CD4-positive, alpha-beta memory T cell (primary cell): ENCODE results near the gene POFUT2. TPM values are rescaled to one million over a fixed set of nuclear protein-coding genes. Genes with fewer than 3 reads are reported as not detected.

Source experiments
- CTCF ChIA-PET: fragments of 350-600 bp; sonication (Branson Sonifier 250); formaldehyde crosslinking; loops from one replicate; lab custom pipeline; 2021; ENCODE audit warnings: inconsistent platforms; ENCODE audit not compliant: partially characterized antibody; lab: Charles Lee
- POLR2A ChIA-PET: fragments of 350-600 bp; sonication (Branson Sonifier 250); formaldehyde crosslinking; loops from one replicate; lab custom pipeline; 2021; ENCODE audit not compliant: partially characterized antibody; lab: Charles Lee
- DNase-seq, 5 donors: peaks; one replicate each; pipeline versions ENCODE4 v3.0.0 to v3.0.0-alpha.2; 2020 to 2022; ENCODE audit warnings: mixed read lengths in 1 of 5
- H3K27ac ChIP-seq: one replicate; pipeline ENCODE4 v1.7.0; 2013; ENCODE audit warnings: low read depth, low read length
- H3K27me3 ChIP-seq: 2 replicates; pipeline ENCODE4 v1.7.0; 2013; ENCODE audit warnings: mild to moderate bottlenecking, low read length, moderate library complexity; ENCODE audit not compliant: insufficient read depth
- H3K36me3 ChIP-seq: 2 replicates; pipeline ENCODE4 v1.7.0; 2013; ENCODE audit warnings: mild to moderate bottlenecking, low read length, moderate library complexity; ENCODE audit not compliant: insufficient read depth
- H3K4me1 ChIP-seq: 2 replicates; pipeline ENCODE4 v1.7.0; 2013; ENCODE audit warnings: mild to moderate bottlenecking, low read length, moderate library complexity; ENCODE audit not compliant: insufficient read depth
- H3K4me3 ChIP-seq, 2 donors: one replicate each; pipeline ENCODE4 v1.7.0; 2013; ENCODE audit warnings: low read length in 2 of 2, mild to moderate bottlenecking in 1 of 2
- H3K9me3 ChIP-seq, 2 donors: one replicate each; pipeline ENCODE4 v1.7.0; 2013; ENCODE audit warnings: low read length in 2 of 2, control low read depth in 1 of 2; ENCODE audit not compliant: control insufficient read depth in 1 of 2
- H3K27ac Mint-ChIP-seq, 7 donors: one replicate each; pipeline ENCODE4 v1.8.0; 2020 to 2021; ENCODE audit warnings: mixed read lengths in 7 of 7, mild to moderate bottlenecking in 6 of 7, inconsistent platforms in 3 of 7, moderate library complexity in 3 of 7
- H3K27me3 Mint-ChIP-seq, 2 donors: one replicate each; pipeline ENCODE4 v1.8.0; 2020 to 2021; ENCODE audit warnings: mixed read lengths in 2 of 2
- H3K36me3 Mint-ChIP-seq, 2 donors: one replicate each; pipeline ENCODE4 v1.8.0; 2020 to 2021; ENCODE audit warnings: mixed read lengths in 2 of 2, inconsistent platforms in 1 of 2, mild to moderate bottlenecking in 1 of 2
- H3K4me1 Mint-ChIP-seq, 4 donors: one replicate each; pipeline ENCODE4 v1.8.0; 2020 to 2021; ENCODE audit warnings: mixed read lengths in 4 of 4, mild to moderate bottlenecking in 1 of 4
- H3K4me3 Mint-ChIP-seq, 8 donors: one replicate each; pipeline ENCODE4 v1.8.0; 2020 to 2021; ENCODE audit warnings: mixed read lengths in 8 of 8, mild to moderate bottlenecking in 7 of 8, moderate library complexity in 6 of 8, inconsistent platforms in 3 of 8
- H3K9me3 Mint-ChIP-seq, 8 donors: one replicate each; pipeline ENCODE4 v1.8.0; 2020 to 2021; ENCODE audit warnings: mixed read lengths in 8 of 8, mild to moderate bottlenecking in 5 of 8, inconsistent platforms in 3 of 8, moderate library complexity in 1 of 8
- intact Hi-C: fragments of 100-400 bp; cut with micrococcal nuclease; formaldehyde crosslinking; loops from one replicate; pipeline ENCODE4 v1.15.1; 2023
- polyA plus RNA-seq, 2 donors: library from polyadenylated mRNA; unstranded; fragments of 300-500 nt; fragmentation: Illumina TruSeq; gene quantifications; one replicate each; pipeline ENCODE4 v1.2.3, GENCODE V29; 2021
- total RNA-seq, 2 experiments: library from RNA; stranded (reverse); gene quantifications; one replicate each; pipeline ENCODE4 v1.2.3, GENCODE V29; 2021

POFUT2 gene
- total and polyA plus RNA-seq, 4 experiments from 2014 or later, result 2.8 to 40.8 (median 22.9) TPM

- POLR2A ChIA-PET, result interaction anchor here (1.2 kb wide), 1 partner anchor 23 kb away, joined by 4 read pairs; the partner anchor contains the start of gene POFUT2
- Histone ChIP-seq H3K27me3 (no peaks in the 10 kb centered on the region), H3K4me3 (no peak overlapping the region), H3K36me3 (peaks cover 30% of the 10 kb centered on the region), H3K4me1 (peaks cover 21% of the 10 kb centered on the region), H3K9me3 (no peaks in the 10 kb centered on the region), H3K27ac (no peak overlapping the region)
- CTCF ChIA-PET, result no interaction called here
- Mint-ChIP-seq H3K36me3 (peaks cover 14 to 32% of the 10 kb centered on the region in 2 donors), H3K27ac (peak overlapping the region in 4 of 7 donors; percentile 30 to 47 (median 42)), H3K4me3 (no peak overlapping the region), H3K9me3 (peaks cover 0 to 1% (median 0%) of the 10 kb centered on the region in 8 donors), H3K4me1 (peaks cover 13 to 27% (median 19%) of the 10 kb centered on the region in 4 donors), H3K27me3 (no peaks in the 10 kb centered on the region)
- no peak for DNase-seq
- intact Hi-C loops, result no loop called here
Measured at GRCh38 chr21:45264146-45264911, 23.4 kb downstream of the POFUT2 start.

- H3K27me3 ChIP-seq, result no peaks in the 10 kb centered on the region
- Mint-ChIP-seq H3K4me3 (no peak overlapping the region), H3K27me3 (no peaks in the 10 kb centered on the region), H3K9me3 (peaks cover 0 to 3% (median 0%) of the 10 kb centered on the region in 8 donors), H3K4me1 (peaks cover 13 to 27% (median 19%) of the 10 kb centered on the region in 4 donors), H3K27ac (peak overlapping the region in 5 of 7 donors; percentile 30 to 76 (median 37)), H3K36me3 (peaks cover 14 to 32% of the 10 kb centered on the region in 2 donors)
- H3K9me3 ChIP-seq, result no peaks in the 10 kb centered on the region
- H3K4me1 ChIP-seq, result peaks cover 21% of the 10 kb centered on the region
- intact Hi-C loops, result no loop called here
- POLR2A ChIA-PET, result no interaction called here
- H3K27ac ChIP-seq, result no peak overlapping the region
- DNase-seq, result no peak
- H3K36me3 ChIP-seq, result peaks cover 30% of the 10 kb centered on the region
- CTCF ChIA-PET, result no interaction called here
- no peak overlapping the region for H3K4me3 ChIP-seq
Measured at GRCh38 chr21:45263534-45263933, 24.2 kb downstream of the POFUT2 start.

GRCh38 chr21:45262616-45263015 lies 25.1 kb downstream of the POFUT2 start:
- ChIA-PET CTCF (no interaction called here), POLR2A (no interaction called here)
- Mint-ChIP-seq H3K4me1 (peaks cover 13 to 22% (median 17%) of the 10 kb centered on the region in 4 donors), H3K27ac (peak overlapping the region in 1 of 7 donors; percentile 56), H3K27me3 (peaks cover 0 to 2% of the 10 kb centered on the region in 2 donors), H3K36me3 (peaks cover 12 to 29% of the 10 kb centered on the region in 2 donors), H3K4me3 (no peak overlapping the region), H3K9me3 (peaks cover 0 to 3% (median 0%) of the 10 kb centered on the region in 8 donors)
- no peak for DNase-seq
- Histone ChIP-seq H3K36me3 (peaks cover 30% of the 10 kb centered on the region), H3K4me1 (peaks cover 21% of the 10 kb centered on the region), H3K27ac (no peak overlapping the region), H3K4me3 (no peak overlapping the region), H3K9me3 (no peaks in the 10 kb centered on the region), H3K27me3 (no peaks in the 10 kb centered on the region)
- intact Hi-C loops, result no loop called here

- peak overlapping the region in 2 of 7 donors; percentile 56 to 57 for H3K27ac Mint-ChIP-seq
- no peak for DNase-seq
- POLR2A ChIA-PET, result no interaction called here
- H3K36me3 ChIP-seq, result peaks cover 26% of the 10 kb centered on the region
- no peaks in the 10 kb centered on the region for H3K9me3 ChIP-seq
- H3K9me3 Mint-ChIP-seq, result peaks cover 0 to 3% (median 0%) of the 10 kb centered on the region in 8 donors
- no peak overlapping the region for H3K27ac ChIP-seq
- no peaks in the 10 kb centered on the region for H3K27me3 ChIP-seq
- peaks cover 21% of the 10 kb centered on the region for H3K4me1 ChIP-seq
- CTCF ChIA-PET, result no interaction called here
- intact Hi-C loops, result no loop called here
- no peak overlapping the region for H3K4me3 Mint-ChIP-seq
- peaks cover 11 to 18% (median 16%) of the 10 kb centered on the region in 4 donors for H3K4me1 Mint-ChIP-seq
- H3K4me3 ChIP-seq, result no peak overlapping the region
- H3K36me3 Mint-ChIP-seq, result peaks cover 7 to 24% of the 10 kb centered on the region in 2 donors
- H3K27me3 Mint-ChIP-seq, result peaks cover 0 to 2% of the 10 kb centered on the region in 2 donors
Measured at GRCh38 chr21:45262041-45262581, 25.6 kb downstream of the POFUT2 start.

- H3K27me3 Mint-ChIP-seq, result peaks cover 0 to 2% of the 10 kb centered on the region in 2 donors
- peaks cover 25% of the 10 kb centered on the region for H3K36me3 ChIP-seq
- DNase-seq, result no peak
- ChIA-PET CTCF (no interaction called here), POLR2A (no interaction called here)
- H3K27ac ChIP-seq, result no peak overlapping the region
- no peak overlapping the region for H3K4me3 ChIP-seq
- no peak overlapping the region for H3K27ac Mint-ChIP-seq
- peaks cover 0 to 16% of the 10 kb centered on the region in 2 donors for H3K36me3 Mint-ChIP-seq
- intact Hi-C loops, result no loop called here
- H3K4me3 Mint-ChIP-seq, result no peak overlapping the region
- no peaks in the 10 kb centered on the region for H3K9me3 ChIP-seq
- no peaks in the 10 kb centered on the region for H3K27me3 ChIP-seq
- H3K9me3 Mint-ChIP-seq, result peaks cover 0 to 3% (median 0%) of the 10 kb centered on the region in 8 donors
- H3K4me1 Mint-ChIP-seq, result peaks cover 5 to 18% (median 11%) of the 10 kb centered on the region in 4 donors
- H3K4me1 ChIP-seq, result peaks cover 21% of the 10 kb centered on the region
Measured at GRCh38 chr21:45261093-45261492, 26.6 kb downstream of the POFUT2 start.

GRCh38 chr21:45260191-45260825 lies 27.4 kb downstream of the POFUT2 start:
- Mint-ChIP-seq H3K9me3 (peaks cover 0 to 3% (median 0%) of the 10 kb centered on the region in 8 donors), H3K4me1 (peaks cover 4 to 19% (median 11%) of the 10 kb centered on the region in 4 donors), H3K27ac (no peak overlapping the region), H3K27me3 (peaks cover 3 to 5% of the 10 kb centered on the region in 2 donors), H3K4me3 (no peak overlapping the region), H3K36me3 (peaks cover 0 to 10% of the 10 kb centered on the region in 2 donors)
- no peaks in the 10 kb centered on the region for H3K27me3 ChIP-seq
- intact Hi-C loops, result no loop called here
- H3K36me3 ChIP-seq, result peaks cover 19% of the 10 kb centered on the region
- CTCF ChIA-PET, result no interaction called here
- H3K9me3 ChIP-seq, result no peaks in the 10 kb centered on the region
- no peak overlapping the region for H3K4me3 ChIP-seq
- no peak for DNase-seq
- peaks cover 18% of the 10 kb centered on the region for H3K4me1 ChIP-seq
- no peak overlapping the region for H3K27ac ChIP-seq
- POLR2A ChIA-PET, result no interaction called here
